ENCODE results near the gene USP28.
"Not testable (repeated sequence)": the region's sequence is repeated elsewhere in the genome, so short reads cannot be mapped to it uniquely, and the experiment has no call there.

Gene USP28

DNA sequence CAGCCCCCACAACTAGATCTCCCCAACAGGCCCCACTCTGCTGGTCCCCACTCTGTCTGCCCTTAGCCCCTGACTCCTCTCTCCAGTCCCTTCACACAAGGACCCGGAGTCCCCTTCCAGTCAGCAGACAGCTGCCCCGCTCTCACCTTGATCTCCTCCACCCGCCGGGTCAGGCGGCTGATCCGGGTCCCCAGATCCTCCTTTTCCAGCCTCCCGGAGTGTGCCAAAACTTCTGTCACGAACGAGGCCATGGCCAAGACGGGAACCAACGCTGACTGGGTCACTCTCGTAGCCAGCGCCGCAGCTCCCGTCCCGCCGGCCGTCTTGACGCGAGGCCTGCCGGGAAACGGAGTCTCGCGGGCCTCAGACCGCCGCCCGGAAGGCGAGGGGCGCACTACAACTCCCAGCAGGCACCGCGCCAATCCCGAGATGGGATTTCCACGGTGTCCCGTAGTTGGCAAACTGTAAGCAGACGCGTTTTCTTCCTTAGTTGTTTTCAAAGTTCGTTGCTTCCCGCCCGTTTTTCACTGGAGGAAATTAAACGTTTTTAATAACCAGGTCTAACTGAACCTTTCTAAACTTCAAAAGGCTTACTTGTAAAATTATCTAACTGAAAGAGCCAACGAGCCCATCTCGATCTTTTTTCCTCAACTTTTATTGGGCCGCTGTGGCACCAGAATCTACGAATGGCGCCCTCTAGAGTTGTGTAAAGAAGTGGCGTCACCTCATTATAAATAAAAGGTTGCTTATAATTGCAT lies 101.8 kb downstream of the USP28 start, which contains the start of gene ZW10:
Gene ZW10, minus strand, starts transcription at position 277 of the 758 bp plus-strand sequence. Its CDS starts 26 bp downstream, at position 251.
- peak; percentile 96 for DNase-seq (ENCODE audit: low spot score)

DNA sequence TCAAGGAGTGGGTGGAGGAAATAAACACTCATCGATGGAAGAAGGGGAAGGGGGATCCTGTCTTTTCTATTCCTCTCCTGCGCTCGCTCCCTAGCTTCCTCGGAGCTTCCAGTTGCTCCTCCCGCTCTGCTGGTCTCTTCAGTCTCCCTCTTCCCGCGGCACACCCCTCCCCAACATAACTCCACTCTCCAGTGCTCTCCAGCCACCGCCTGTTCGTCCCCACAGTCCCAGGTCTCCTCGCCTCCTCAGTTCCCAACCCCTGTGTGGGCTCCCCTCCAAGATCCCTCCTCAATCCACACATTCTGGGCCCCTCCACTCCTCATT lies 102.3 kb downstream of the USP28 start:
- no peak for DNase-seq (ENCODE audit: low spot score)

GRCh38 chr11:113771964-113772363 lies 103.4 kb downstream of the USP28 start:
- no peak for DNase-seq (ENCODE audit: low spot score)

DNA sequence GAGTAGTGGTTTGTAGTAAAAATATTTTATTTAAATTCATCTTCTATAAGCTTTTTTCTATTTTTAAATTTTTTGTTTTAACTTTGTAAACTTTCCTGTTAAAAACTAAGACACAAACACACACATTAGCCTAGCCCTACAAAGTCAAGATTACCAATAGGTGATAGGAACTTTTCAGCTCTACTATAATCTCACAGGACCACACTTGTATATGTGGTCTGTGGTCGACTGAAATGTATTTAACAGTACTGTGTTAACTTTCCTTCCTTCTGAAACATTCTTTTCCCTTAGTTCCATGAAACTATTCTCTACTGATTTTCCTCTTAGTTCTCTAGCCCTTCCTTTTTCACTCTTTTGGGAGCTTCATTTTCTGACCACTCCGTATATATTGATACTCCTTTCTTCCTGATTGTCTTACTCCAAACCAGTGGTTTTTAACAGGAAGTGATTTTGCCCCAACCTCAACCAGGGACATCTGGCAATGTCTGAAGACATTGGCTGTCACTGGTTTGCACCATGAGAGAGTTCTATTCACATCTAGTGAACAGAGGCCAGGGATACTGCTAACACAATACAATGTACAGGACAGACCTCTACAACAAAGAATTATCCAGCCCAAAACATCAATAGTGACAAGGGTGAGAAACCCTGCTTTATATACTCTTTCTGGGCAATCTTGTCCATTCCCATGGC lies 110.7 kb downstream of the USP28 start:
- DNase-seq (ENCODE audit: low spot score), result no peak

- DNase-seq (ENCODE audit: low spot score), result not testable (repeated sequence)
These were observed 112.3 kb downstream of the USP28 start for GRCh38 chr11:113763040-113763439.

- no peak for DNase-seq (ENCODE audit: low spot score)
These were observed 115.1 kb downstream of the USP28 start for GRCh38 chr11:113760241-113760640.

GRCh38 chr11:113752932-113753331 lies 122.4 kb downstream of the USP28 start:
- no peak for DNase-seq (ENCODE audit: low spot score)

All from putamen (tissue), 1 donor.